Measurements from ENCODE around the gene NOP10.

NOP10 gene

GRCh38 chr15:34330279-34330678 lies 12.7 kb downstream of the NOP10 start:
- DNase-seq: no peak

GRCh38 chr15:34329006-34329405 lies 13.9 kb downstream of the NOP10 start:
- no peak for DNase-seq

- peak in 1 of 2 donors; percentile 14 for DNase-seq
Measured at GRCh38 chr15:34327906-34328305, 15.0 kb downstream of the NOP10 start.

GRCh38 chr15:34325368-34325767 lies 17.6 kb downstream of the NOP10 start:
- DNase-seq: no peak

GRCh38 chr15:34324933-34325332 lies 18.0 kb downstream of the NOP10 start:
- no peak for DNase-seq

- no peak for DNase-seq
Measured at GRCh38 chr15:34323217-34323616, 19.7 kb downstream of the NOP10 start.

GRCh38 chr15:34318277-34319079 lies 24.5 kb downstream of the NOP10 start:
- peak; percentile 19 to 30 for DNase-seq

GRCh38 chr15:34314491-34315490 lies 28.1 kb downstream of the NOP10 start:
- no peak for DNase-seq

- no peak for DNase-seq
Measured at GRCh38 chr15:34311563-34311962, 31.4 kb downstream of the NOP10 start.

GRCh38 chr15:34304613-34305012 lies 38.3 kb downstream of the NOP10 start:
- no peak for DNase-seq

- DNase-seq: no peak
Measured at GRCh38 chr15:34301058-34301457, 41.9 kb downstream of the NOP10 start.

GRCh38 chr15:34297059-34297458 lies 45.9 kb downstream of the NOP10 start:
- DNase-seq: no peak

GRCh38 chr15:34292621-34293020 lies 50.3 kb downstream of the NOP10 start:
- no peak for DNase-seq
